SK-N-SH treated with all-trans-retinoic acid at 6 μM for 48 hours (cell line): ENCODE results near the gene VAT1.

Experiments used
- BACH2 ChIP-seq: fragments of 250-450 bp; sonication (Bioruptor Pico); IDR thresholded peaks from 2 replicates; pipeline ENCODE4 v1.9.0; 2021; ENCODE audit warnings: mild to moderate bottlenecking, borderline replicate concordance
- CSDC2 ChIP-seq: fragments of 250-450 bp; sonication (Bioruptor Pico); IDR thresholded peaks from 2 replicates; pipeline ENCODE4 v1.5.0; 2020; ENCODE audit warnings: mild to moderate bottlenecking, moderate library complexity
- CSRNP3 ChIP-seq: fragments of 250-450 bp; sonication (Bioruptor Pico); IDR thresholded peaks from 2 replicates; pipeline ENCODE4 v1.5.1; 2021; ENCODE audit warnings: mild to moderate bottlenecking, moderate library complexity
- ESRRG ChIP-seq: fragments of 250-450 bp; sonication (Bioruptor Pico); IDR thresholded peaks from 2 replicates; pipeline ENCODE4 v1.6.1; 2021; ENCODE audit warnings: mild to moderate bottlenecking
- GLIS3 ChIP-seq: fragments of 250-450 bp; sonication (Bioruptor Pico); IDR thresholded peaks from 2 replicates; pipeline ENCODE4 v1.5.0; 2020; ENCODE audit warnings: mild to moderate bottlenecking, moderate library complexity
- ISL1 ChIP-seq: fragments of 250-450 bp; sonication (Bioruptor Pico); IDR thresholded peaks from 2 replicates; pipeline ENCODE4 v2.1.2; 2022; ENCODE audit warnings: mild to moderate bottlenecking, moderate library complexity
- PATZ1 ChIP-seq: fragments of 250-450 bp; sonication (Bioruptor Pico); IDR thresholded peaks from 2 replicates; pipeline ENCODE4 v1.8.0; 2020; ENCODE audit warnings: mild to moderate bottlenecking, moderate library complexity, borderline replicate concordance
- POU6F1 ChIP-seq: fragments of 250-450 bp; sonication (Bioruptor Pico); IDR thresholded peaks from 2 replicates; pipeline ENCODE4 v1.8.0; 2021; ENCODE audit warnings: low read depth, mild to moderate bottlenecking, moderate library complexity, borderline replicate concordance
- PPARA ChIP-seq: fragments of 250-450 bp; sonication (Bioruptor Pico); IDR thresholded peaks from 2 replicates; pipeline ENCODE4 v1.5.0; 2020; ENCODE audit warnings: mild to moderate bottlenecking, borderline replicate concordance
- RARB ChIP-seq: fragments of 250-450 bp; sonication (Bioruptor Pico); IDR thresholded peaks from 2 replicates; pipeline ENCODE4 v1.8.0; 2021; ENCODE audit warnings: mild to moderate bottlenecking, moderate library complexity
- TOX ChIP-seq: fragments of 250-450 bp; sonication (Bioruptor Pico); IDR thresholded peaks from 2 replicates; pipeline ENCODE4 v1.8.0; 2021; ENCODE audit warnings: mild to moderate bottlenecking, moderate library complexity, borderline replicate concordance
- ZFP3 ChIP-seq: fragments of 250-450 bp; sonication (Bioruptor Pico); IDR thresholded peaks from 2 replicates; pipeline ENCODE4 v1.5.0; 2020; ENCODE audit warnings: mild to moderate bottlenecking, moderate library complexity
- ZFP30 ChIP-seq: fragments of 450-650 bp; formaldehyde crosslinking; IDR thresholded peaks from 2 replicates; pipeline ENCODE4 v1.5.0; 2022; ENCODE audit warnings: mild to moderate bottlenecking, moderate library complexity
- ZNF565 ChIP-seq: fragments of 450-650 bp; formaldehyde crosslinking; conservative IDR thresholded peaks from 2 replicates; pipeline ENCODE4 v1.5.0; 2020; ENCODE audit warnings: low read depth, mild to moderate bottlenecking, moderate library complexity

- no peak for TF ChIP-seq TOX (CRISPR knock-in tag)
- TF ChIP-seq CSRNP3: no peak
- no peak for TF ChIP-seq ZFP3 (CRISPR knock-in tag)
- TF ChIP-seq ZNF565: no peak
- TF ChIP-seq CSDC2 (CRISPR knock-in tag): no peak
- TF ChIP-seq PATZ1 (CRISPR knock-in tag): no peak
- no peak for TF ChIP-seq RARB (CRISPR knock-in tag)
- no peak for TF ChIP-seq GLIS3 (CRISPR knock-in tag)
- TF ChIP-seq BACH2 (CRISPR knock-in tag): no peak
- no peak for TF ChIP-seq ESRRG (CRISPR knock-in tag)
- TF ChIP-seq ZFP30: no peak
- TF ChIP-seq PPARA (CRISPR knock-in tag): no peak
- no peak for TF ChIP-seq POU6F1 (CRISPR knock-in tag)
- no peak for TF ChIP-seq ISL1 (CRISPR knock-in tag)
Measured at GRCh38 chr17:43015579-43015978, 6.6 kb downstream of the VAT1 start.
